Esophagus (tissue), 2 donors: ENCODE results near the gene TMTC4. TPM values are rescaled to one million over a fixed set of nuclear protein-coding genes. Genes with fewer than 3 reads are reported as not detected.

Source experiments
- H3K27ac ChIP-seq, 2 donors: one replicate each; pipeline ENCODE4 v1.5.1; 2013; ENCODE audit warnings: low read depth in 2 of 2, mild to moderate bottlenecking in 2 of 2, inconsistent platforms in 1 of 2, low read length in 1 of 2, moderate library complexity in 1 of 2
- H3K27me3 ChIP-seq, 2 donors: one replicate each; pipeline ENCODE4 v1.6.1; 2013; ENCODE audit warnings: low read length in 2 of 2, control low read depth in 1 of 2, mild to moderate bottlenecking in 1 of 2; ENCODE audit not compliant: insufficient read depth in 2 of 2, control insufficient read depth in 1 of 2
- H3K36me3 ChIP-seq, 2 donors: one replicate each; pipeline ENCODE4 v1.6.1; 2013; ENCODE audit warnings: low read length in 1 of 2; ENCODE audit not compliant: control insufficient read depth in 2 of 2, insufficient read depth in 2 of 2
- H3K4me1 ChIP-seq, 2 donors: one replicate each; pipeline ENCODE4 v1.6.1; 2013; ENCODE audit warnings: low read length in 1 of 2; ENCODE audit not compliant: control insufficient read depth in 2 of 2, insufficient read depth in 2 of 2
- H3K4me3 ChIP-seq, 2 donors: one replicate each; pipeline ENCODE4 v1.5.1; 2013; ENCODE audit warnings: low read length in 2 of 2, mild to moderate bottlenecking in 2 of 2, low read depth in 1 of 2, moderate library complexity in 1 of 2
- H3K9me3 ChIP-seq, 2 donors: one replicate each; pipeline ENCODE4 v1.6.1; 2013; ENCODE audit warnings: mild to moderate bottlenecking in 2 of 2, low read depth in 1 of 2, low read length in 1 of 2, moderate library complexity in 1 of 2; ENCODE audit not compliant: control insufficient read depth in 2 of 2, insufficient read depth in 1 of 2
- WGBS, 2 donors: extraction: QIAGEN DNeasy Blood & Tissue Kit; methylation state at CpG; one replicate each; pipeline ENCODE4 v1.1.7; 2013; 5-methylcytosine and 5-hydroxymethylcytosine counted together
- polyA plus RNA-seq, 2 donors: library from polyadenylated mRNA; stranded (reverse); fragments of 200-250 nt; gene quantifications; one replicate each; pipeline ENCODE4 v1.2.3, GENCODE V29; 2013
- donor health status: healthy with polysubstance abuse.
- donor health status: Bipolar disorder and iron deficiency.

The TMTC4 gene
- polyA plus RNA-seq, 2 donors: 4.4 to 5.5 TPM

DNA sequence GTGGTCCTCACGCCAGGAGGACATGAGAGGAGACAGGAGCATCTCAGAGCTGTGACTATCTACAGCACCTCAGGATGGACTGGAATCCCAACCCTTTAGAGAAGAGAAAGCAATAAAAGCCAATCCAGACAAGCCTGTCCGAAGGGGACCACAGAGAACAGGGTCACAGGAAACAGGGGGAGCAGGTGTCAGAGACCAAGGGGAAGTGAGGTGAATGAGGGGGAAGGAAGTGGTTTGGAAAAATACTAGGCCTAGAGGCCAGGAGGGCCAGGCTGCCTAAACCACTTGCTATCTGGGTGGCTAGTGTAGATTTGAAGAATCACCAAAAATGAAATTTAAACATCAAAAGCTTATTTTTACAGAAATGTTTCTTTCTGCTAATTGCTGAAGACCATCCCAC, 16.2 kb downstream of the TMTC4 start:
- H3K9me3 ChIP-seq: no peaks in the 10 kb centered on the region
- H3K27me3 ChIP-seq: no peaks in the 10 kb centered on the region
- WGBS, 2 donors: 50 to 58% methylated on average over 2 of the region's 2 CpGs
- no peak overlapping the region for H3K27ac ChIP-seq
- H3K4me1 ChIP-seq: peaks cover 0 to 2% of the 10 kb centered on the region in 2 donors
- peaks cover 11 to 21% of the 10 kb centered on the region in 2 donors for H3K36me3 ChIP-seq
- no peak overlapping the region for H3K4me3 ChIP-seq

DNA sequence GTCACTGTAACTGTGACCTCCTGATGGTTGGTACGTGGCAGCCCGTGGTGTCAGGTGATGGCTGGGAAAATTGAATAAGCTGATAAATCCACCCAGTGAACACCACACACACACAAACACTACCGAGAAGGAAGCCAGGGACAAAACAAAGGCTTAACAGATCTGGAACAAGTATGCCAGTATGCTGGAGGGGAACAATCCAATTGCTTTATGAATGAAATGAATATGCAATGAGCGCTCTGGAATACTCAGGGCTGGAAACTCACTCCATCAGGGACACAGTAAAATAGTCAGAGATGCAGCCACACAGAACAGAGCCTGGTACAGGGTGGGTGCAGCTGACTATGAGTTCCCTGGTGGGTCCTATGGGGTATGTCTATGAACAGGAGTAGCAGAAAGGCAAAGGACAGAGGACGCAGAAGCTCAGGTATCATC, 16.7 kb downstream of the TMTC4 start:
- 80 to 85% methylated on average over 5 of the region's 5 CpGs for WGBS, 2 donors
- peaks cover 0 to 2% of the 10 kb centered on the region in 2 donors for H3K4me1 ChIP-seq
- no peak overlapping the region for H3K4me3 ChIP-seq
- H3K36me3 ChIP-seq: peaks cover 13 to 22% of the 10 kb centered on the region in 2 donors
- no peaks in the 10 kb centered on the region for H3K9me3 ChIP-seq
- no peak overlapping the region for H3K27ac ChIP-seq
- no peaks in the 10 kb centered on the region for H3K27me3 ChIP-seq

DNA sequence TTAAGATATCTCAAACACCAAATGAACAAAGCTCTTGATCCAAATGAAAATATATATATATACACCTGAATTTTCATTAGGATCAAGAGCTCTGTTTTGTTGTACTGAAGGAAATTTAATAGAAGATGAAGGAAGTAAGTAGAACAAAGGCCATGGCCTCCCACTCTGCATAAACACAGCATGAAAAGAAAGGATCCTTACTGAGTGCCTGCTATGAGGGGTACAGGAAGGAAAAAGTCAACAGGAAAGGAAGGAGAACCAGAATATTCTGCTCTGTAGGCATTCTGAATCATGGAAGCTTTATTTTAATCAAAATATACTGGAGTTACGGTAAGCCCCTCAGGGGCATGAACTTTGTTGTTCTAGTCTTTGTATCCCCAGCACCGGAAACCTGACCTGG, 22.1 kb downstream of the TMTC4 start:
- Histone ChIP-seq H3K27me3 (no peaks in the 10 kb centered on the region), H3K4me1 (no peaks in the 10 kb centered on the region), H3K36me3 (peaks cover 5 to 9% of the 10 kb centered on the region in 2 donors), H3K9me3 (no peaks in the 10 kb centered on the region), H3K4me3 (no peak overlapping the region), H3K27ac (no peak overlapping the region)
- 88 to 94% methylated on average over 2 of the region's 2 CpGs for WGBS, 2 donors

DNA sequence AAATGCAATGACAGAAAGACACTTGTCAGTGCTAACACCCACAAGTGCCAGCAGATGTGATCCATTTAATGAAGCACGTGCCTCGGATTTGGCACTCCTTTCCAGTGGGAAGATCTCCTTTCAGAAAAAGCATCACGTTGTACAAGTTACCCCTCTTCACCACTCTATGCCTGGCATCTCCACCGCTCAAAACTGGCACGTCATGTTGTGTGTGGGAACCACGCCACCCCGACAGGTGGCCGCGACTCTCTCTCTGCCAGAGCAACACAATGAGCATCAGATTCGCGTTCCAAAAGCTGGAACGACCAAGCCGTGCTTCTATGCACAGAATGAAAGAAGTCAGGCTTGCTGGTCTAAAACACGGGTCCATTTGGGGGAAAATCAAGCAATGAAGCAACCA, 24.3 kb downstream of the TMTC4 start:
- WGBS, 2 donors: 81 to 89% methylated on average over 14 of the region's 14 CpGs
- no peak overlapping the region for H3K4me3 ChIP-seq
- no peak overlapping the region for H3K27ac ChIP-seq
- peaks cover 5 to 6% of the 10 kb centered on the region in 2 donors for H3K36me3 ChIP-seq
- H3K4me1 ChIP-seq: no peaks in the 10 kb centered on the region
- no peaks in the 10 kb centered on the region for H3K27me3 ChIP-seq
- H3K9me3 ChIP-seq: no peaks in the 10 kb centered on the region

DNA sequence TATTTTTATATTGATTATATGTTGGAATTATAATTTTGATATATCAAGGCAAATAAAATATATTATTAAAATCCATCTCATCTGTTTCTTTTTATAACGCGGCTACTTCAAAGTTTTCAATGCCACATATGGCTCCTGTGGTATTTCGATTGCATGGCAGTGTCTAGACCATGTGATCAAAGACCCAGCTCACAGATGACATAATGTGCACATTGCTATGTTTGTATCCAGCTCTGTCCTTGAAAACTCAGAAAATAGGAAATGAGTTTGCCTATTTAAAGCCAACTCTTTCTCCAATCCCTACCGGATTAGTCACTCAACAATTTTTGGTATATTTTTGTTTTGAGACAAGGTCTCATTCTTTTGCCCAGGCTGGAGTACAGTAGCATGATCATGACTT, 26.2 kb downstream of the TMTC4 start:
- H3K4me3 ChIP-seq: no peak overlapping the region
- H3K27me3 ChIP-seq: no peaks in the 10 kb centered on the region
- H3K9me3 ChIP-seq: no peaks in the 10 kb centered on the region
- no peak overlapping the region for H3K27ac ChIP-seq
- WGBS, 2 donors: 87 to 94% methylated on average over 4 of the region's 4 CpGs
- no peaks in the 10 kb centered on the region for H3K4me1 ChIP-seq
- H3K36me3 ChIP-seq: peaks cover 1 to 3% of the 10 kb centered on the region in 2 donors

DNA sequence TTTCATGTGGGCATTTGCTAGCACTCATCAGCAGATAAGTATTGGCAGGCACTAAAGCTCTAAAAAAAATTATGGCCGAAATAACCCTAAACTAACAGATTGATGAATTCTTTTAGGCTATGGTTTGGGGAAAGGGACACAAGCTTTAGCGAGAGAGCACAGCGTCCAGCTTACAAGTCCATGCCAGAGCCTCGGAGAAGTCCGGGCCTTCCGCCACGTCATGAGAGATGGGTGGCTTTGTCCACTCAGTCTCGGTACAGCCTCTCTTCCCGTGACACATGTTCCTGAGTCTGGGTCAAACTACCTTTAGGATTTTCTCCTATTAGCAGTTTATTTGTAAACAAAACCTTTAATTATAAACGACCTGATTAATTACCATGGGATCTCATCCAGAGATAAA, 27.7 kb downstream of the TMTC4 start:
- H3K9me3 ChIP-seq: no peaks in the 10 kb centered on the region
- WGBS, 2 donors: 94% methylated on average over 10 of the region's 10 CpGs
- peaks cover 0 to 5% of the 10 kb centered on the region in 2 donors for H3K36me3 ChIP-seq
- H3K4me1 ChIP-seq: no peaks in the 10 kb centered on the region
- no peak overlapping the region for H3K27ac ChIP-seq
- H3K4me3 ChIP-seq: no peak overlapping the region
- H3K27me3 ChIP-seq: no peaks in the 10 kb centered on the region

DNA sequence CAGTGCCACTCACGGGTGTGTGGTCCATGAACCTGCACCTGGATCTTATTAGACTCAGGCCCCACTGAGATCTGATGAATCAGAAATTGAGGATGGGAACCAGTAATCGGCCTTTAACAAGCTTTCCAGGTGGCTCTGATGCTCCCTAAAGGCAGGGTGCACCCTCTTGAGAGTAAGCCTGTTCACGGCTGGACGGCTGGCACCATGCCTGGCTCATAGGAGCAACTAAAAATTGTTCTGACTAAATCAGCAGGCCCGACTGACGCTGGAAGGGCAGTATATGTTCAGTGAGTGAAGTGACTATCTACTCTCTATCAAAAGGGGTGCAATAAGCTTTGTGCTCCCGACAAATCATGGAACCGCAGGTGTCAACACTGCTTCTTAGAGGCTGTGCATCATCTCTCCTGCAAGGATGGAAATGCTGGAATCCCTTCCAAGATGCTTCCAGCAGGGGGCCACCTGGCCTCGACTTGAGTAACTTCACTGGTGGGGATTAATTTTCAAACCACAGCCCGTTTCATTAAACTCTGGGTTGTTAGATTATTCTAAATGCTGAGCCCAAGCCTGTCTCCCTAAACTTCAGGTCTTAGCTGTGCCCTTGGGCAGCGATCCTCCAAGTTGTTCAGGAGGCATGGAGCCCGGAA, 28.4 kb downstream of the TMTC4 start:
- Histone ChIP-seq H3K27me3 (no peaks in the 10 kb centered on the region), H3K4me3 (no peak overlapping the region), H3K4me1 (no peaks in the 10 kb centered on the region), H3K36me3 (peaks cover 0 to 6% of the 10 kb centered on the region in 2 donors), H3K27ac (no peak overlapping the region), H3K9me3 (no peaks in the 10 kb centered on the region)
- WGBS, 2 donors: 80 to 82% methylated on average over 12 of the region's 12 CpGs

DNA sequence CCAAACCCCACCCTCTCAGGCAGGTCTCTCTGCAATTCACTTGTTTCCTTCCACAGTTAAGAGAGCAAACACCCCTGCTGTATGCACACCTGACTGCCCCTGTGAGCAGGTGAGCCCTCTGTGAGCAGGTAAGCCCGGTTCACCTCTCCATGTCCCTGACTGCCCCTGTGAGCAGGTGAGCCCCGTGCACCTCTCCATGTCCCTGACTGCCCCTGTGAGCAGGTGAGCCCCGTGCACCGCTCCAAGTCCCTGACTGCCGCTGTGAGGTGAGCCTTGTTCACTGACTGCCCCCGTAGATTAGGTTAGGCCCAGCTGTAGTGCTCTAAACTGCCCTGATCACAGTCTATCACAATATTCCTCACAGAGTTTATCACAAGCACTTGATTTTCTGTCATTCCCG, 29.2 kb downstream of the TMTC4 start:
- H3K27ac ChIP-seq: no peak overlapping the region
- no peaks in the 10 kb centered on the region for H3K4me1 ChIP-seq
- H3K9me3 ChIP-seq: no peaks in the 10 kb centered on the region
- H3K4me3 ChIP-seq: no peak overlapping the region
- no peaks in the 10 kb centered on the region for H3K27me3 ChIP-seq
- 85 to 92% methylated on average over 7 of the region's 7 CpGs for WGBS, 2 donors
- peaks cover 0 to 6% of the 10 kb centered on the region in 2 donors for H3K36me3 ChIP-seq

DNA sequence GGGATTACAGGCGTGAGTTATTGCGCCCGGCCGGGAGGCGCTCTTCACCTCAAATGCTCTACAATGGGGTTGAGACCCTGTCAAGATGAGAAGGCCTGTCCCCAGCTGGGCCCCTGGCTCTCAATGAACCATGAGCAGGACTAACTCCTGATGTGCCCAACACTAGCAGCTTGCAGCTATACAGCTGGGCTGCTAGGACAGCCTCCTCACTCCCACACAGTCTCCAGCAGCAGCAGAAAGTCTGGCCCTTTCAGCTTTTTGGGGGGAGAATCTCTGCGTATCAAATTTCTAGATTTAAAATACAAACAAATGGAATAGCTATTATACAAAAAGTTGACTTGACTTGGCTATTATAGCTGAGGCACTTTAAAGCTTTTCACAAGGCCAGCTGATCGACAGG, 30.2 kb downstream of the TMTC4 start:
- Histone ChIP-seq H3K27me3 (no peaks in the 10 kb centered on the region), H3K4me1 (no peaks in the 10 kb centered on the region), H3K27ac (no peak overlapping the region), H3K4me3 (no peak overlapping the region), H3K9me3 (no peaks in the 10 kb centered on the region), H3K36me3 (peaks cover 0 to 6% of the 10 kb centered on the region in 2 donors)
- 85 to 87% methylated on average over 7 of the region's 7 CpGs for WGBS, 2 donors

DNA sequence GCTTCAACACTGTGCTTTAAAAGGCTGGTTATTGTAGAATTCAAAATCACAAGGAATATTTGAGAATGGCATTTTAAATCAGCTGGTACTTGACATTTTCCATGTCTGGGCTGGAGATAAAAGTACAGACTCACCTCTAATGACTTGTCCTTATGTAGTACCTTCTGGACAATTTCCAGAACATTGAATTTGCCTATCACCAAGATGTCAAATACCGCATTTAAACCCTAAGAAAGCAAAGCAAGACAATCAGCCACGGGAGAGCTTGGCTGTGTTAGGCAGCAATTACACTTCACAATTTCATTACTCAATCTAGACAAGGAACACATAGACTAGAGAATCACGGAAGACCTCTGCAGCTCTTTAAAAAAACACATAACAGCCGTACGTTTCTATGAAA, 36.8 kb downstream of the TMTC4 start:
- Histone ChIP-seq H3K27ac (no peak overlapping the region), H3K4me3 (no peak overlapping the region), H3K9me3 (no peaks in the 10 kb centered on the region), H3K27me3 (no peaks in the 10 kb centered on the region), H3K36me3 (peaks cover 0 to 20% of the 10 kb centered on the region in 2 donors), H3K4me1 (no peaks in the 10 kb centered on the region)
- 82 to 87% methylated on average over 5 of the region's 5 CpGs for WGBS, 2 donors
